Activated T-cell treated with anti-CD3 and anti-CD28 coated beads, Interleukin-2, amount 50 U/mL, for 1 hour (primary cell): ENCODE data around the gene TSPAN12.

Experiments used
- DNase-seq: peaks from one replicate; pipeline ENCODE4 v3.0.0-alpha.2; 2020

The TSPAN12 gene

GRCh38 chr7:120740348-120740747 lies 117.6 kb downstream of the TSPAN12 start:
- DNase-seq: no peak

- no peak for DNase-seq
Measured at GRCh38 chr7:120738816-120739215, 119.1 kb downstream of the TSPAN12 start.
